Heart left ventricle (tissue), 16 donors: ENCODE results near the gene TRAF7. TPM values are rescaled to one million over a fixed set of nuclear protein-coding genes. Genes with fewer than 3 reads are reported as not detected.

Experiments
- ATAC-seq, 4 donors: fragments of 200-7000 bp; cut with Tn5 transposase; one replicate each; pipeline ENCODE4 v1.9.1; 2020 to 2022; ENCODE audit warnings: moderate library complexity in 4 of 4, mild to moderate bottlenecking in 3 of 4, moderate number of reproducible peaks in 1 of 4
- DNase-seq, 5 donors: peaks; one replicate each; pipeline ENCODE4 v3.0.0-alpha.2; 2020
- H3K27ac ChIP-seq, 12 donors: fragments of 200-600 bp; sonication (generic) in 4 of 12; one replicate each; pipeline versions ENCODE4 v1.5.0 to v1.8.0; 2016 to 2022; ENCODE audit warnings: mild to moderate bottlenecking in 2 of 12
- H3K27me3 ChIP-seq, 9 donors: fragments of 200-600 bp; sonication (generic) in 2 of 9; one replicate each; pipeline versions ENCODE4 v1.5.1 to v1.8.0; 2016 to 2022; ENCODE audit warnings: mild to moderate bottlenecking in 3 of 9
- H3K36me3 ChIP-seq, 9 donors: fragments of 200-600 bp; sonication (generic) in 2 of 9; one replicate each; pipeline versions ENCODE4 v1.5.0 to v1.8.0; 2018 to 2022; ENCODE audit warnings: mild to moderate bottlenecking in 2 of 9
- H3K4me1 ChIP-seq, 12 donors: fragments of 200-600 bp; sonication (generic) in 4 of 12; one replicate each; pipeline versions ENCODE4 v1.5.0 to v1.8.0; 2016 to 2022; ENCODE audit warnings: mild to moderate bottlenecking in 3 of 12
- H3K4me3 ChIP-seq, 12 donors: fragments of 200-600 bp; sonication (generic) in 4 of 12; one replicate each; pipeline versions ENCODE4 v1.5.0 to v1.8.0; 2017 to 2022; ENCODE audit warnings: mild to moderate bottlenecking in 9 of 12, moderate library complexity in 4 of 12
- H3K9me3 ChIP-seq, 12 donors: fragments of 200-600 bp; sonication (generic) in 4 of 12; one replicate each; pipeline versions ENCODE4 v1.5.0 to v1.8.0; 2016 to 2022; ENCODE audit warnings: mild to moderate bottlenecking in 1 of 12
- CTCF ChIP-seq, 12 donors: fragments of 200-600 bp; sonication (generic) in 4 of 12; IDR thresholded peaks; one replicate each; pipeline versions ENCODE4 v1.5.0 to v1.8.0; 2018 to 2022; ENCODE audit warnings: antibody characterized with exemption in 12 of 12, mild to moderate bottlenecking in 5 of 12
- POLR2A ChIP-seq, 2 donors: fragments of 450-650 bp; IDR thresholded peaks; one replicate each; pipeline ENCODE4 v1.6.1; 2017; ENCODE audit warnings: antibody characterized with exemption in 2 of 2, mild to moderate bottlenecking in 2 of 2, moderate library complexity in 2 of 2
- WGBS, 4 donors: extraction: QIAGEN DNeasy Blood & Tissue Kit in 2 of 4; methylation state at CpG; one replicate each; pipeline versions ENCODE4 v1.1.5 to v1.1.7; 2013 to 2018; 5-methylcytosine and 5-hydroxymethylcytosine counted together
- intact Hi-C, 10 donors: fragments of 100-400 bp; cut with DNase I; formaldehyde crosslinking; loops; one replicate each; pipeline versions ENCODE4 v1.11.1 to v1.14.2; 2022
- polyA plus RNA-seq, 2 donors: library from polyadenylated mRNA; stranded (reverse); fragments of 200-250 nt; gene quantifications; one replicate each; pipeline ENCODE4 v1.2.3, GENCODE V29; 2013
- total RNA-seq, 9 donors: library from RNA; depleted of rRNA in 2 of 9; stranded (reverse); fragments of >200 nt in 2 of 9; fragmentation: NEBNext Ultra II Directional in 3 of 9; extraction: Animal tissue kit (Norgen Biotek cat#: 25700) in 3 of 9; gene quantifications; one replicate each; pipeline versions ENCODE4 v1.1.0 to v1.2.4, GENCODE V29; 2016 to 2023
- donor health status: ischemic (EF 13 %, LVEDD 7.1; RV severe dilation, severe dysfunction).
- donor health status: healthy with polysubstance abuse.
- donor health status: DM: no; HTN: yes; CAD: no.
- donor health status: DM: no; HTN: no; CAD: no.
- donor health status: ischemic (EF 25% LVEDD 6.9; RV normal size, moderate dysfunction).
- donor health status: ischemic (EF 25% LVEDD 5.7; RV mildly dilated, moderate dysfunction).
- donor health status: healthy.
- donor health status: DM: yes; HTN: yes; CAD: no.
- donor health status: ischemic (EF 35%, LVEDD 5.7; RV mildly dilated, moderate dysfunction).
- donor health status: nonischemic (EF 11% LVEDD 7.7; RV severe dilation, severe dysfunction).
- donor health status: DM: yes; HTN: yes; CAD: no.
- donor health status: PGD.
- donor health status: ischemic (EF 29% LVEDD 5.4; RV normal size, mild dysfunction).
- donor health status: nonischemic (EF 23%, LVEDD 6.1; RV moderate dilation, normal function).

The TRAF7 gene
- total and polyA plus RNA-seq, 11 donors, result 12.2 to 40.2 (median 27.0) TPM

- peaks cover 9 to 67% (median 52%) of the 10 kb centered on the region in 12 donors for H3K4me1 ChIP-seq
- intact Hi-C loops, result no loop called here
- 5 to 10% (median 7%) methylated on average over 21 to 62 of the region's 62 CpGs for WGBS, 4 donors
- DNase-seq (peak in 1 of 5 donors; percentile 46), ATAC-seq (no peak)
- peak overlapping the region in 3 of 12 donors; percentile 46 to 95 (median 50) for H3K27ac ChIP-seq
- no peaks in the 10 kb centered on the region for H3K9me3 ChIP-seq
- peaks cover 0 to 18% (median 5%) of the 10 kb centered on the region in 9 donors for H3K36me3 ChIP-seq
- no peak for TF ChIP-seq POLR2A (IDR thresholded peaks at IDR 0.05)
- TF ChIP-seq CTCF (IDR thresholded peaks at IDR 0.05), result peak in 1 of 12 donors; percentile 3
- H3K4me3 ChIP-seq, result peak overlapping the region; percentile 16 to 64 (median 54)
- H3K27me3 ChIP-seq, result no peaks in the 10 kb centered on the region
These were observed 6.6 kb upstream of the TRAF7 start for GRCh38 chr16:2148714-2149629.

DNA sequence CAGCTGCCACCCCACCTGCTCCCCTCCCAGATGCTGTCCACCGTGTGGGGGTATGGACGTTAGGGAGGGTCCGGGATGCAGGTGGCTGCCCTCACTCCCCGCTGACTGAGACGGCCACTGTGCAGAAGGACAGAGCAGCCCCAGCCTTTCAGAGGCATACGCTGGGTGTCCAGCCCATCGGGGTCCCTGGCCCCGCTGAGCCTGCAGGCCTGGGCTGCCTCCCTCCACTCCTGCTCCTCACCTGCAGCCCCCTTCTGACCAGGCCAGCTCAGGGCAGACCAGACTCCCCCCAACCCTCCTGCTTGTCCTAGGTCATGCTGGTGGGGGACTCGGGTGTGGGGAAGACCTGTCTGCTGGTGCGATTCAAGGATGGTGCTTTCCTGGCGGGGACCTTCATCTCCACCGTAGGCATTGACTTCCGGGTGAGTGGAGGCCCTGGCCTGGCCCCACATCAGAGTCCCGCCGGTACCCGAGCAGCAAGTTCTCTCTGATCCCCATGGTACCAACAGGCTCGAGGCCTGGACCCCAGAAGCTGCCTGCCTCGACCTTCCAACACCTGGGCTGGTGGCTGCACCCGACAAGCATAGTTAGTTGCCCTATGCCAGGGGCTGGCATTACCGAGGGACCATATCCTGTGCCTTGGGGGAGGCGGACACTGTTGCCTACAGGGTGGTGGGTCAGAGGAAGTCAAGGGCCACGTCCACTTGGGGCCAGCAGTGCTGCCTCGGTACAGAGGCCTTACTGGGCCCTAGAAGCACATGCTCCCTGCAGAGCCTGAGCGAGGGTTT, 5.8 kb upstream of the TRAF7 start:
- WGBS, 4 donors, result 71 to 81% (median 74%) methylated on average over 16 to 24 of the region's 24 CpGs
- peaks cover 0 to 20% (median 5%) of the 10 kb centered on the region in 9 donors for H3K36me3 ChIP-seq
- TF ChIP-seq POLR2A (IDR thresholded peaks at IDR 0.05) (no peak), CTCF (IDR thresholded peaks at IDR 0.05) (no peak)
- no peaks in the 10 kb centered on the region for H3K27me3 ChIP-seq
- DNase-seq (no peak), ATAC-seq (no peak)
- no peak overlapping the region for H3K27ac ChIP-seq
- H3K4me3 ChIP-seq, result no peak overlapping the region
- H3K9me3 ChIP-seq, result no peaks in the 10 kb centered on the region
- H3K4me1 ChIP-seq, result peaks cover 12 to 75% (median 60%) of the 10 kb centered on the region in 12 donors
- intact Hi-C loops, result loop anchor here in 5 of 10 donors (5.0 to 10.0 kb wide), 6 partner anchors 65 to 145 kb away; partner anchors contain the start of genes BRICD5 (in 1 of the 5), ECI1 (in 1 of the 5), PGP (in 1 of the 5) and ZNF598 (in 1 of the 5)

GRCh38 chr16:2150418-2151187, 5.0 kb upstream of the TRAF7 start:
- Histone ChIP-seq H3K36me3 (peaks cover 0 to 20% (median 5%) of the 10 kb centered on the region in 9 donors), H3K4me3 (no peak overlapping the region), H3K27ac (no peak overlapping the region), H3K4me1 (peaks cover 12 to 76% (median 60%) of the 10 kb centered on the region in 12 donors), H3K9me3 (no peaks in the 10 kb centered on the region), H3K27me3 (no peaks in the 10 kb centered on the region)
- no peak for TF ChIP-seq CTCF (IDR thresholded peaks at IDR 0.05)
- TF ChIP-seq POLR2A (IDR thresholded peaks at IDR 0.05), result no peak
- intact Hi-C loops, result loop anchor here in 5 of 10 donors (5.0 to 10.0 kb wide), 6 partner anchors 64 to 146 kb away; partner anchors contain the start of genes BRICD5 (in 1 of the 5), ECI1 (in 1 of the 5), PGP (in 1 of the 5) and ZNF598 (in 1 of the 5)
- 63 to 69% (median 64%) methylated on average over 13 to 18 of the region's 18 CpGs for WGBS, 4 donors
- no peak for DNase-seq
- ATAC-seq, result no peak
